RWPE2 (cell line): Measurements from ENCODE around the gene KLHDC9.

ENCODE experiments used
- ATAC-seq: fragments of 200-7000 bp; cut with Tn5 transposase; 3 replicates; pipeline ENCODE4 v1.9.1; 2021; ENCODE audit warnings: low read depth
- DNase-seq: peaks from one replicate; pipeline ENCODE4 v3.0.0-alpha.2; 2020; ENCODE audit warnings: low spot score
- H3K27ac ChIP-seq: fragments of 450-650 bp; 2 replicates; pipeline ENCODE4 v1.5.1; 2017; ENCODE audit warnings: mild to moderate bottlenecking; ENCODE audit not compliant: poor library complexity, severe bottlenecking
- H3K27me3 ChIP-seq: fragments of 250-450 bp; sonication (Bioruptor Pico); 2 replicates; pipeline ENCODE4 v1.5.1; 2021; ENCODE audit warnings: mild to moderate bottlenecking, moderate library complexity; ENCODE audit not compliant: insufficient read depth, poor library complexity, severe bottlenecking
- H3K36me3 ChIP-seq: fragments of 250-450 bp; sonication (Bioruptor Pico); 2 replicates; pipeline ENCODE4 v1.5.1; 2020; ENCODE audit warnings: low read depth, mild to moderate bottlenecking, moderate library complexity
- H3K4me1 ChIP-seq: fragments of 250-450 bp; sonication (Bioruptor Pico); 2 replicates; pipeline ENCODE4 v1.5.1; 2021; ENCODE audit warnings: mild to moderate bottlenecking, moderate library complexity; ENCODE audit not compliant: insufficient read depth, poor library complexity, severe bottlenecking
- H3K4me3 ChIP-seq: fragments of 250-450 bp; sonication (Bioruptor Pico); 2 replicates; pipeline ENCODE4 v1.5.1; 2021; ENCODE audit warnings: mild to moderate bottlenecking, moderate library complexity; ENCODE audit not compliant: severe bottlenecking
- H3K9me3 ChIP-seq: fragments of 250-450 bp; sonication (Bioruptor Pico); 2 replicates; pipeline ENCODE4 v1.5.1; 2021; ENCODE audit warnings: mild to moderate bottlenecking, moderate library complexity; ENCODE audit not compliant: severe bottlenecking
- CTCF ChIP-seq: fragments of 450-650 bp; IDR thresholded peaks from one replicate; pipeline ENCODE4 v1.5.1; 2017; ENCODE audit warnings: mild to moderate bottlenecking, moderate library complexity; ENCODE audit not compliant: poor library complexity, severe bottlenecking

The KLHDC9 gene

GRCh38 chr1:161092621-161093028 lies 5.5 kb upstream of the KLHDC9 start:
- Histone ChIP-seq H3K9me3 (no peaks in the 10 kb centered on the region), H3K4me1 (peaks cover 28% of the 10 kb centered on the region), H3K36me3 (no peaks in the 10 kb centered on the region), H3K4me3 (no peak overlapping the region), H3K27ac (peak overlapping the region; percentile 3), H3K27me3 (no peaks in the 10 kb centered on the region)
- ATAC-seq (peak; percentile 79), DNase-seq (no peak)
- no peak for TF ChIP-seq CTCF

- H3K4me1 ChIP-seq = peaks cover 14% of the 10 kb centered on the region
- no peaks in the 10 kb centered on the region for H3K27me3 ChIP-seq
- no peaks in the 10 kb centered on the region for H3K36me3 ChIP-seq
- no peaks in the 10 kb centered on the region for H3K9me3 ChIP-seq
- TF ChIP-seq CTCF = no peak
- H3K4me3 ChIP-seq = no peak overlapping the region
- DNase-seq = no peak
- no peak overlapping the region for H3K27ac ChIP-seq
- no peak for ATAC-seq
Measured at GRCh38 chr1:161094481-161094880, 3.7 kb upstream of the KLHDC9 start.

- peaks cover 12% of the 10 kb centered on the region for H3K4me1 ChIP-seq
- H3K27me3 ChIP-seq = no peaks in the 10 kb centered on the region
- H3K9me3 ChIP-seq = no peaks in the 10 kb centered on the region
- H3K36me3 ChIP-seq = peaks cover 5% of the 10 kb centered on the region
- H3K27ac ChIP-seq = no peak overlapping the region
- ATAC-seq = no peak
- no peak overlapping the region for H3K4me3 ChIP-seq
- DNase-seq = no peak
- no peak for TF ChIP-seq CTCF
Measured at GRCh38 chr1:161095230-161095629, 2.9 kb upstream of the KLHDC9 start.

GRCh38 chr1:161096015-161096414 lies 2.1 kb upstream of the KLHDC9 start:
- ATAC-seq (no peak), DNase-seq (no peak)
- Histone ChIP-seq H3K27ac (no peak overlapping the region), H3K36me3 (peaks cover 11% of the 10 kb centered on the region), H3K9me3 (no peaks in the 10 kb centered on the region), H3K27me3 (no peaks in the 10 kb centered on the region), H3K4me3 (no peak overlapping the region), H3K4me1 (peaks cover 12% of the 10 kb centered on the region)
- no peak for TF ChIP-seq CTCF

- DNase-seq (no peak), ATAC-seq (no peak)
- peaks cover 16% of the 10 kb centered on the region for H3K36me3 ChIP-seq
- H3K27ac ChIP-seq = no peak overlapping the region
- H3K9me3 ChIP-seq = no peaks in the 10 kb centered on the region
- peaks cover 12% of the 10 kb centered on the region for H3K4me1 ChIP-seq
- TF ChIP-seq CTCF = no peak
- no peak overlapping the region for H3K4me3 ChIP-seq
- no peaks in the 10 kb centered on the region for H3K27me3 ChIP-seq
Measured at GRCh38 chr1:161096530-161096929, 1.6 kb upstream of the KLHDC9 start.
